GM12878 (cell line): ENCODE measurements around the gene UNC50. TPM values are rescaled to one million over a fixed set of nuclear protein-coding genes. Genes with fewer than 3 reads are reported as not detected.

Experiments
- ATAC-seq: fragments of 200-7000 bp; cut with Tn5 transposase; 3 replicates; pipeline ENCODE4 v1.9.1; 2020; ENCODE audit warnings: mild to moderate bottlenecking, moderate library complexity
- BruUV-seq: library from RNA; stranded (reverse); fragments of 400-500 nt; replicated peaks from 2 replicates; lab custom pipeline; 2021; lab: Mats Ljungman, UMichigan
- CTCF ChIA-PET: fragments of 300-600 bp; sonication (Branson Sonifier 250); formaldehyde crosslinking; extraction: SDS; loops from one replicate; lab custom pipeline; 2021; ENCODE audit warnings: inconsistent platforms; lab: Yijun Ruan, JAX
- POLR2A ChIA-PET: fragments of 350-600 bp; formaldehyde crosslinking; extraction: SDS; loops from one replicate; lab custom pipeline; 2021; ENCODE audit warnings: inconsistent platforms; lab: Charles Lee
- RAD21 ChIA-PET: fragments of 300-600 bp; sonication (Branson Sonifier 250); formaldehyde crosslinking; loops from one replicate; lab custom pipeline; 2023; ENCODE audit warnings: antibody characterized with exemption; ENCODE audit not compliant: unreplicated experiment; lab: Charles Lee
- SMC1A ChIA-PET: fragments of 300-600 bp; sonication (Branson Sonifier 250); formaldehyde crosslinking; loops from one replicate; lab custom pipeline; 2023; ENCODE audit not compliant: unreplicated experiment, uncharacterized antibody; lab: Charles Lee
- DNase-seq: peaks from one replicate; pipeline ENCODE4 v3.0.0-alpha.2; 2011; ENCODE audit warnings: low read depth, low spot score
- FAIRE-seq: peaks from 3 replicates; lab custom pipeline; 2011; peaks lifted over from hg19 to GRCh38; lab: Jason Lieb, UNC
- H2AFZ ChIP-seq: 2 replicates; pipeline ENCODE4 v1.6.0; 2011; ENCODE audit warnings: low read depth, low read length, control low read depth; ENCODE audit not compliant: control insufficient read depth
- H3K27ac ChIP-seq: 2 replicates; pipeline ENCODE4 v1.5.1; 2011; ENCODE audit warnings: control low read depth; ENCODE audit not compliant: control insufficient read depth, insufficient read depth
- H3K27me3 ChIP-seq, 2 experiments: replicated peaks in 1 of 2; 2 replicates each; pipeline versions ENCODE4 v1.6.0 to v1.6.1; 2011; ENCODE audit warnings: low read length in 1 of 2; ENCODE audit not compliant: control insufficient read depth in 2 of 2, insufficient read depth in 2 of 2
- H3K36me3 ChIP-seq, 2 experiments: 2 replicates each; pipeline ENCODE4 v1.5.1; 2011; ENCODE audit warnings: low read length in 1 of 2; ENCODE audit not compliant: control insufficient read depth in 2 of 2, insufficient read depth in 2 of 2
- H3K4me1 ChIP-seq: 2 replicates; pipeline ENCODE4 v1.6.1; 2011; ENCODE audit warnings: mild to moderate bottlenecking, low read length, moderate library complexity, mixed read lengths; ENCODE audit not compliant: control insufficient read depth, insufficient read depth
- H3K4me2 ChIP-seq: 2 replicates; pipeline ENCODE4 v1.6.0; 2011; ENCODE audit warnings: control low read depth; ENCODE audit not compliant: control insufficient read depth, insufficient read depth
- H3K4me3 ChIP-seq: fragments of 200-600 bp; sonication (generic); 2 replicates; pipeline ENCODE4 v1.5.1; 2016
- H3K79me2 ChIP-seq: 2 replicates; pipeline ENCODE4 v1.6.0; 2011; ENCODE audit warnings: low read length; ENCODE audit not compliant: control insufficient read depth, insufficient read depth
- H3K9ac ChIP-seq: 2 replicates; pipeline ENCODE4 v1.8.0; 2011; ENCODE audit warnings: low read length, control low read depth, mixed read lengths; ENCODE audit not compliant: control insufficient read depth, insufficient read depth
- H3K9me3 ChIP-seq: replicated peaks from 3 replicates; pipeline ENCODE4 v1.5.1; 2011; ENCODE audit warnings: mild to moderate bottlenecking, low read length; ENCODE audit not compliant: control insufficient read depth, insufficient read depth
- H4K20me1 ChIP-seq: 2 replicates; pipeline ENCODE4 v1.6.0; 2011; ENCODE audit not compliant: control insufficient read depth, insufficient read depth
- ATF7 ChIP-seq: fragments of 450-650 bp; IDR thresholded peaks from 2 replicates; pipeline ENCODE4 v1.6.1; 2016; ENCODE audit warnings: low read depth, mild to moderate bottlenecking
- BMI1 ChIP-seq: fragments of 450-650 bp; IDR thresholded peaks from 2 replicates; pipeline ENCODE4 v1.6.1; 2016; ENCODE audit warnings: mild to moderate bottlenecking, moderate library complexity, borderline replicate concordance
- CBFB ChIP-seq: IDR thresholded peaks from 2 replicates; pipeline ENCODE4 v1.6.1; 2016; ENCODE audit warnings: antibody characterized with exemption, low read depth
- CHD2 ChIP-seq: IDR thresholded peaks from 2 replicates; pipeline ENCODE4 v1.6.1; 2011; ENCODE audit warnings: low read depth, low read length, improper control_type of control experiment, borderline replicate concordance
- E2F8 ChIP-seq: fragments of 450-650 bp; IDR thresholded peaks from 2 replicates; pipeline ENCODE4 v1.6.1; 2018; ENCODE audit warnings: mild to moderate bottlenecking, low read depth, moderate library complexity; ENCODE audit not compliant: partially characterized antibody
- GATAD2B ChIP-seq: fragments of 450-650 bp; conservative IDR thresholded peaks from 2 replicates; pipeline ENCODE4 v1.6.1; 2017; ENCODE audit warnings: low read depth, mild to moderate bottlenecking, moderate library complexity
- HDAC2 ChIP-seq: fragments of 200-600 bp; sonication (generic); IDR thresholded peaks from 2 replicates; pipeline ENCODE4 v1.6.1; 2017
- KDM1A ChIP-seq: fragments of 200-600 bp; sonication (generic); IDR thresholded peaks from 2 replicates; pipeline ENCODE4 v1.6.1; 2016; ENCODE audit warnings: borderline replicate concordance
- RELA ChIP-seq: fragments of 450-650 bp; IDR thresholded peaks from 2 replicates; pipeline ENCODE4 v1.8.0; 2014; ENCODE audit warnings: borderline replicate concordance; ENCODE audit not compliant: partially characterized antibody
- RELB ChIP-seq: fragments of 450-650 bp; IDR thresholded peaks from 2 replicates; pipeline ENCODE4 v1.6.1; 2017; ENCODE audit warnings: low read depth, mild to moderate bottlenecking, moderate library complexity
- SIN3A ChIP-seq: IDR thresholded peaks from 2 replicates; pipeline ENCODE4 v1.6.1; 2012; ENCODE audit warnings: low read depth, low read length, improper control_type of control experiment
- SMAD5 ChIP-seq: IDR thresholded peaks from 2 replicates; pipeline ENCODE4 v1.6.1; 2016; ENCODE audit warnings: antibody characterized with exemption, low read depth
- STAT1 ChIP-seq: fragments of 450-650 bp; conservative IDR thresholded peaks from 2 replicates; pipeline ENCODE4 v1.6.1; 2014; ENCODE audit warnings: antibody characterized with exemption, mild to moderate bottlenecking
- YBX1 ChIP-seq: fragments of 450-650 bp; IDR thresholded peaks from 2 replicates; pipeline ENCODE4 v1.6.1; 2016; ENCODE audit warnings: antibody characterized with exemption
- ZNF274 ChIP-seq: IDR thresholded peaks from one replicate; pipeline ENCODE4 v1.8.0; 2011; ENCODE audit not compliant: insufficient read length, insufficient read depth
- ZNF622 ChIP-seq: fragments of 450-650 bp; IDR thresholded peaks from 2 replicates; pipeline ENCODE4 v1.6.1; 2017; ENCODE audit warnings: mild to moderate bottlenecking, inconsistent platforms
- WGBS: methylation state at CpG from one replicate; pipeline ENCODE4 v1.1.6; 2016; ENCODE audit warnings: low lambda C conversion rate; ENCODE audit not compliant: insufficient replicate concordance, insufficient coverage; ENCODE audit errors: missing lambda C conversion rate; 5-methylcytosine and 5-hydroxymethylcytosine counted together
- in situ Hi-C: fragments of 300-500 bp; cut with MboI; formaldehyde crosslinking; loops from 9 replicates; pipeline ENCODE4 v1.14.3; 2018; ENCODE audit warnings: mixed read lengths
- intact Hi-C: fragments of 100-400 bp; cut with micrococcal nuclease; formaldehyde crosslinking; loops from one replicate; pipeline ENCODE4 v1.14.2; 2022; ENCODE audit not compliant: unreplicated experiment
- polyA plus RNA-seq, 11 experiments: library from polyadenylated mRNA; depleted of rRNA in 4 of 11; unstranded in 6 of 11; stranded (reverse) in 5 of 11; fragments of >200 nt; fragmentation: Nextera tagmentation in 4 of 11; fragmentation: Illumina TruSeq in 1 of 11; extraction: Ambion mirVana in 4 of 11; extraction: Trizol in 1 of 11; gene quantifications; 1 replicate in 1 of 11; 2 replicates in 10 of 11; pipeline versions ENCODE4 v1.2.1 to v1.2.3, GENCODE V29; 2011 to 2016; ENCODE audit warnings: inconsistent platforms in 2 of 11, missing spikeins in 2 of 11, low read depth in 1 of 11
- total RNA-seq, 4 experiments: library from RNA; depleted of rRNA in 3 of 4; stranded (reverse); fragments of >200 nt in 3 of 4; fragmentation: Illumina TruSeq in 1 of 4; extraction: Trizol in 1 of 4; gene quantifications; 2 replicates each; pipeline versions ENCODE4 v1.2.1 to v1.2.3, GENCODE V29; 2013 to 2021
- TF ChIP-seq, protein P1 (sequence below): fragments of 450-650 bp; formaldehyde crosslinking; IDR thresholded peaks from 2 replicates; pipeline ENCODE4 v1.4.0; 2022; ENCODE audit warnings: mild to moderate bottlenecking, moderate library complexity

The UNC50 gene
- total and polyA plus RNA-seq, 10 of the 15 experiments (the other 5 are each of a cell fraction or from before 2014, with no cell fraction given), result 25.5 to 76.3 (median 37.8) TPM

GRCh38 chr2:98578231-98578630 lies 30.2 kb upstream of the UNC50 start:
- 100% methylated on average over 9 of the region's 9 CpGs for WGBS
- SMC1A ChIA-PET, result no interaction called here
- TSS peak; percentile 3 for BruUV-seq
- in situ Hi-C loops, result no loop called here
- H3K4me3 ChIP-seq, result no peak overlapping the region
- H3K36me3 ChIP-seq, result peaks cover 30 to 37% of the 10 kb centered on the region in 2 experiments
- intact Hi-C loops, result no loop called here
- RAD21 ChIA-PET, result no interaction called here
- no peak overlapping the region for H3K27ac ChIP-seq
- H3K79me2 ChIP-seq, result no peaks in the 10 kb centered on the region
- no peak for ATAC-seq
- CTCF ChIA-PET, result interaction anchor here (1.7 kb wide), 1 partner anchor 9 kb away, joined by 6 read pairs; no protein-coding TSS in a partner anchor
- H4K20me1 ChIP-seq, result no peaks in the 10 kb centered on the region
- no peak for TF ChIP-seq E2F8
- no peak for TF ChIP-seq KDM1A
- no peak for TF ChIP-seq HDAC2
- TF ChIP-seq ATF7, result no peak
- no peak for TF ChIP-seq ZNF274
- no peak for TF ChIP-seq CBFB
- no peak for TF ChIP-seq ZNF622
- TF ChIP-seq SIN3A, result no peak
- TF ChIP-seq RELB, result no peak
- no peak for TF ChIP-seq CHD2
- TF ChIP-seq GATAD2B, result no peak
- no peak for TF ChIP-seq RELA
- no peak for TF ChIP-seq STAT1
- no peak for TF ChIP-seq BMI1
- no peak for TF ChIP-seq YBX1
- TF ChIP-seq, protein P1, sequence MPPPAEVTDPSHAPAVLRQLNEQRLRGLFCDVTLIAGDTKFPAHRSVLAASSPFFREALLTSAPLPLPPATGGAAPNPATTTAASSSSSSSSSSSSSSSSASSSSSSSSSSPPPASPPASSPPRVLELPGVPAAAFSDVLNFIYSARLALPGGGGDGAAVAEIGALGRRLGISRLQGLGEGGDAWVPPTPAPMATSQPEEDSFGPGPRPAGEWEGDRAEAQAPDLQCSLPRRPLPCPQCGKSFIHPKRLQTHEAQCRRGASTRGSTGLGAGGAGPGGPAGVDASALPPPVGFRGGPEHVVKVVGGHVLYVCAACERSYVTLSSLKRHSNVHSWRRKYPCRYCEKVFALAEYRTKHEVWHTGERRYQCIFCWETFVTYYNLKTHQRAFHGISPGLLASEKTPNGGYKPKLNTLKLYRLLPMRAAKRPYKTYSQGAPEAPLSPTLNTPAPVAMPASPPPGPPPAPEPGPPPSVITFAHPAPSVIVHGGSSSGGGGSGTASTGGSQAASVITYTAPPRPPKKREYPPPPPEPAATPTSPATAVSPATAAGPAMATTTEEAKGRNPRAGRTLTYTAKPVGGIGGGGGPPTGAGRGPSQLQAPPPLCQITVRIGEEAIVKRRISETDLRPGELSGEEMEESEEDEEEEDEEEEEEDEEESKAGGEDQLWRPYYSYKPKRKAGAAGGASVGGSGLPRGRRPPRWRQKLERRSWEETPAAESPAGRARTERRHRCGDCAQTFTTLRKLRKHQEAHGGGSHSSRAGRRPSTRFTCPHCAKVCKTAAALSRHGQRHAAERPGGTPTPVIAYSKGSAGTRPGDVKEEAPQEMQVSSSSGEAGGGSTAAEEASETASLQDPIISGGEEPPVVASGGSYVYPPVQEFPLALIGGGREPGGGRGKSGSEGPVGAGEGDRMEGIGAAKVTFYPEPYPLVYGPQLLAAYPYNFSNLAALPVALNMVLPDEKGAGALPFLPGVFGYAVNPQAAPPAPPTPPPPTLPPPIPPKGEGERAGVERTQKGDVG, result no peak
- no peak for TF ChIP-seq SMAD5
- no peaks in the 10 kb centered on the region for H3K9me3 ChIP-seq
- H3K27me3 ChIP-seq, result no peaks in the 10 kb centered on the region
- H3K4me1 ChIP-seq, result peaks cover 8% of the 10 kb centered on the region; the same call in 1 of the 2 replicates
- no peak overlapping the region for H3K9ac ChIP-seq
- no peak overlapping the region for H2AFZ ChIP-seq
- H3K4me2 ChIP-seq, result no peak overlapping the region
- DNase-seq, result no peak
- POLR2A ChIA-PET, result no interaction called here
- FAIRE-seq, result no peak
